ENCODE data around the gene MYO5A. TPM values are rescaled to one million over a fixed set of nuclear protein-coding genes. Genes with fewer than 3 reads are reported as not detected.

MYO5A gene
- total and polyA plus RNA-seq, 4 donors = 5.7 to 42.1 (median 22.0) TPM

DNA sequence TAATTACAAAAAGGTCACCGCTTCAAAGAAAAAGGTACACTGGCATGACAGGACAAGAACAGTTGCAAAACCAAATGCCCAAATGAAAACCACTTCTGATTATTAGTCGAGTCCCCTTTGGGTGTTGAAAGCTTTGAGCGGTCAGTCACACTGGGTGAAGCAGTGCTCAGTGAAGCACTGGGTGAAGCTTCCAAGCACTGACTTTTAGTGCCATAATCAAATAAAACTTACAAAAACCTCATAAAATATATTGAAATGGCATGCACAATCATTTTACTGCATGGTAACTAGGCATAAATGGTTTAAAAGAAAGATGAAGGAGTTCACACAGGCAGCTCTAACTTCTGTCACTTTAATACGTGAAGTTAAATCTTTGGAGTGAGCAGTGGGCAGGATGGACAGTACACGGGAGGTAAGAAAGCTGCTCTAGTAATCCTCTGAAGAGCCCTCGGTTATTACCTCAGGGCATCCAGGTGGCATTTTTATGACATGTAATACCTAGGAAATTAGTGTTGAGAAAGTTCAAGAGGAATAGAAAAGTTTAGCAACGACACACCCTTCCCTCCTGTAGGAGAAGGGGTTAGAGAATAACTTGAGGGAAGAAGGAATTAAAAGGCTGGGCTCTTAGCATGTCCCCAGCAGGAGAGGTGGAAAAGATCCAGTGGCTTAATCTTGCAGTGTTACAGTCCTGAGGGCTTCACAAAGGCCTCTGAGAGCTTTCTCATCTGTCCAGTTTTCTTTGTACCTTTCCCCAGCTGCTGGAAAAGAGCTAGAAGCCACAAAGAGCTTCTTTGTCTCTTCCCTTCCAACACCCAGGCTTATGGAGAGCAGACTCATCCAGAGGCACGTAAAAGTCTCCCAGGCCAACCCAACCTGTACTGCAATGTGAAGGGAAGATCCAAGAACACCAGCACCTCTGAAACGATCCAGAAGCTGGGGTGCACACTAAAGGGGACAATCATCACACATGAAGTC lies 168.2 kb downstream of the MYO5A start:
- Histone ChIP-seq H3K27me3 (ENCODE audit: control insufficient read depth in 1 of 2, insufficient read depth in 2 of 2, low read length in 1 of 2) (no peaks in the 10 kb centered on the region), H3K36me3 (ENCODE audit: control insufficient read depth in 1 of 2, insufficient read depth in 2 of 2, low read length in 1 of 2) (peaks cover 0 to 5% of the 10 kb centered on the region in 2 donors), H3K27ac (ENCODE audit: low read depth in 1 of 2, low read length in 2 of 2) (no peak overlapping the region), H3K9me3 (ENCODE audit: control insufficient read depth, low read length) (no peaks in the 10 kb centered on the region), H3K4me3 (ENCODE audit: low read length in 2 of 2) (no peak overlapping the region), H3K4me1 (ENCODE audit: control insufficient read depth in 1 of 2, insufficient read depth in 2 of 2, low read length in 2 of 2) (no peaks in the 10 kb centered on the region)
- WGBS, 2 donors = 90 to 93% methylated on average over 9 of the region's 9 CpGs
- intact Hi-C loops (cut with DNase I) = loop anchor here in 1 of 2 donors (10.0 kb wide), 1 partner anchor 106 kb away; no protein-coding TSS in a partner anchor
- ATAC-seq (ENCODE audit: low FRiP score) (no peak), DNase-seq (no peak)

- ATAC-seq (ENCODE audit: low FRiP score) = no peak
- Histone ChIP-seq H3K27ac (ENCODE audit: low read depth in 1 of 2, low read length in 2 of 2) (no peak overlapping the region), H3K36me3 (ENCODE audit: control insufficient read depth in 1 of 2, insufficient read depth in 2 of 2, low read length in 1 of 2) (peaks cover 0 to 5% of the 10 kb centered on the region in 2 donors), H3K4me1 (ENCODE audit: control insufficient read depth in 1 of 2, insufficient read depth in 2 of 2, low read length in 2 of 2) (no peaks in the 10 kb centered on the region), H3K9me3 (ENCODE audit: control insufficient read depth, low read length) (no peaks in the 10 kb centered on the region), H3K27me3 (ENCODE audit: control insufficient read depth in 1 of 2, insufficient read depth in 2 of 2, low read length in 1 of 2) (no peaks in the 10 kb centered on the region), H3K4me3 (ENCODE audit: low read length in 2 of 2) (no peak overlapping the region)
- DNase-seq = no peak
- intact Hi-C loops (cut with DNase I) = loop anchor here in 1 of 2 donors (10.0 kb wide), 1 partner anchor 105 kb away; no protein-coding TSS in a partner anchor
- WGBS, 2 donors = 64 to 73% methylated on average over 1 of the region's 1 CpG
Observed at GRCh38 chr15:52359722-52360121, 169.0 kb downstream of the MYO5A start.

DNA sequence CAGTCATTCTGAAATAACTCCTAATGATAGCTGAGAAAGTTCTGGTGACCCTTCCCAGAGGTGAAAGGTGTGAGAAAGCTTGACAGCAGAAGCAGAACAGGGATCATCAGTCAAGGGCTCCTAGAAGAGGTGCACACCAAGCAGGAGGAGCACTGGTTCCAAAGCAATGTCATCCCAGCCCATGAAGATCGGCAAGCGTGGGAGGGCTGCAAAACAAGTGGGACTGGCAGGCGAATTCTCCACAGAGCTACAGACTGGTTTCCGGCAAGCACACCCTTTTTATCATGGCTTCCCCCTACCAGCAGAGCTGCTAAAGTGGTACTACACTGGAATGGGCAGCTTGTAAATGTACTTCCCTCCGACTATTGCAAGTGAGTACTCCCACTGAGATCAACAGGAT lies 170.7 kb downstream of the MYO5A start:
- intact Hi-C loops (cut with DNase I) = no loop called here
- DNase-seq = no peak
- WGBS, 2 donors = 94 to 98% methylated on average over 5 of the region's 5 CpGs

GRCh38 chr15:52352086-52352485 lies 176.6 kb downstream of the MYO5A start:
- H3K36me3 ChIP-seq (ENCODE audit: control insufficient read depth in 1 of 2, insufficient read depth in 2 of 2, low read length in 1 of 2) = peaks cover 0 to 10% of the 10 kb centered on the region in 2 donors
- no peak overlapping the region for H3K27ac ChIP-seq (ENCODE audit: low read depth in 1 of 2, low read length in 2 of 2)
- 93% methylated on average over 1 of the region's 1 CpG for WGBS, 2 donors
- ATAC-seq (ENCODE audit: low FRiP score) (no peak), DNase-seq (no peak)
- no peaks in the 10 kb centered on the region for H3K27me3 ChIP-seq (ENCODE audit: control insufficient read depth in 1 of 2, insufficient read depth in 2 of 2, low read length in 1 of 2)
- H3K4me3 ChIP-seq (ENCODE audit: low read length in 2 of 2) = no peak overlapping the region
- intact Hi-C loops (cut with DNase I) = no loop called here
- H3K4me1 ChIP-seq (ENCODE audit: control insufficient read depth in 1 of 2, insufficient read depth in 2 of 2, low read length in 2 of 2) = no peaks in the 10 kb centered on the region
- no peaks in the 10 kb centered on the region for H3K9me3 ChIP-seq (ENCODE audit: control insufficient read depth, low read length)

More for the DNA sequence above, 170.7 kb downstream of the MYO5A start:
- H3K9me3 ChIP-seq (ENCODE audit: control insufficient read depth, low read length) = no peaks in the 10 kb centered on the region
- H3K4me1 ChIP-seq (ENCODE audit: control insufficient read depth in 1 of 2, insufficient read depth in 2 of 2, low read length in 2 of 2) = no peaks in the 10 kb centered on the region
- no peaks in the 10 kb centered on the region for H3K27me3 ChIP-seq (ENCODE audit: control insufficient read depth in 1 of 2, insufficient read depth in 2 of 2, low read length in 1 of 2)
- ATAC-seq (ENCODE audit: low FRiP score) = no peak
- peaks cover 0 to 7% of the 10 kb centered on the region in 2 donors for H3K36me3 ChIP-seq (ENCODE audit: control insufficient read depth in 1 of 2, insufficient read depth in 2 of 2, low read length in 1 of 2)
- no peak overlapping the region for H3K27ac ChIP-seq (ENCODE audit: low read depth in 1 of 2, low read length in 2 of 2)
- H3K4me3 ChIP-seq (ENCODE audit: low read length in 2 of 2) = no peak overlapping the region

GRCh38 chr15:52351206-52351908 lies 177.3 kb downstream of the MYO5A start:
- Histone ChIP-seq H3K4me3 (ENCODE audit: low read length in 2 of 2) (no peak overlapping the region), H3K27me3 (ENCODE audit: control insufficient read depth in 1 of 2, insufficient read depth in 2 of 2, low read length in 1 of 2) (no peaks in the 10 kb centered on the region), H3K9me3 (ENCODE audit: control insufficient read depth, low read length) (no peaks in the 10 kb centered on the region), H3K27ac (ENCODE audit: low read depth in 1 of 2, low read length in 2 of 2) (no peak overlapping the region), H3K36me3 (ENCODE audit: control insufficient read depth in 1 of 2, insufficient read depth in 2 of 2, low read length in 1 of 2) (peaks cover 0 to 10% of the 10 kb centered on the region in 2 donors), H3K4me1 (ENCODE audit: control insufficient read depth in 1 of 2, insufficient read depth in 2 of 2, low read length in 2 of 2) (no peaks in the 10 kb centered on the region)
- 96% methylated on average over 9 of the region's 9 CpGs for WGBS, 2 donors
- intact Hi-C loops (cut with DNase I) = no loop called here
- ATAC-seq (ENCODE audit: low FRiP score) = peak; percentile 54
- DNase-seq = no peak

GRCh38 chr15:52350423-52350822 lies 178.3 kb downstream of the MYO5A start:
- Histone ChIP-seq H3K4me1 (ENCODE audit: control insufficient read depth in 1 of 2, insufficient read depth in 2 of 2, low read length in 2 of 2) (no peaks in the 10 kb centered on the region), H3K27ac (ENCODE audit: low read depth in 1 of 2, low read length in 2 of 2) (no peak overlapping the region), H3K4me3 (ENCODE audit: low read length in 2 of 2) (no peak overlapping the region), H3K36me3 (ENCODE audit: control insufficient read depth in 1 of 2, insufficient read depth in 2 of 2, low read length in 1 of 2) (peaks cover 0 to 10% of the 10 kb centered on the region in 2 donors), H3K27me3 (ENCODE audit: control insufficient read depth in 1 of 2, insufficient read depth in 2 of 2, low read length in 1 of 2) (no peaks in the 10 kb centered on the region), H3K9me3 (ENCODE audit: control insufficient read depth, low read length) (no peaks in the 10 kb centered on the region)
- 96 to 97% methylated on average over 2 of the region's 2 CpGs for WGBS, 2 donors
- DNase-seq (no peak), ATAC-seq (ENCODE audit: low FRiP score) (no peak)
- intact Hi-C loops (cut with DNase I) = no loop called here

GRCh38 chr15:52349052-52349700 lies 179.5 kb downstream of the MYO5A start:
- no peaks in the 10 kb centered on the region for H3K27me3 ChIP-seq (ENCODE audit: control insufficient read depth in 1 of 2, insufficient read depth in 2 of 2, low read length in 1 of 2)
- peaks cover 0 to 10% of the 10 kb centered on the region in 2 donors for H3K36me3 ChIP-seq (ENCODE audit: control insufficient read depth in 1 of 2, insufficient read depth in 2 of 2, low read length in 1 of 2)
- intact Hi-C loops (cut with DNase I) = no loop called here
- H3K4me3 ChIP-seq (ENCODE audit: low read length in 2 of 2) = no peak overlapping the region
- 48 to 60% methylated on average over 6 of the region's 6 CpGs for WGBS, 2 donors
- ATAC-seq (ENCODE audit: low FRiP score) (no peak), DNase-seq (no peak)
- no peaks in the 10 kb centered on the region for H3K4me1 ChIP-seq (ENCODE audit: control insufficient read depth in 1 of 2, insufficient read depth in 2 of 2, low read length in 2 of 2)
- peak overlapping the region in 1 of 2 donors; percentile 35 for H3K27ac ChIP-seq (ENCODE audit: low read depth in 1 of 2, low read length in 2 of 2)
- no peaks in the 10 kb centered on the region for H3K9me3 ChIP-seq (ENCODE audit: control insufficient read depth, low read length)

DNA sequence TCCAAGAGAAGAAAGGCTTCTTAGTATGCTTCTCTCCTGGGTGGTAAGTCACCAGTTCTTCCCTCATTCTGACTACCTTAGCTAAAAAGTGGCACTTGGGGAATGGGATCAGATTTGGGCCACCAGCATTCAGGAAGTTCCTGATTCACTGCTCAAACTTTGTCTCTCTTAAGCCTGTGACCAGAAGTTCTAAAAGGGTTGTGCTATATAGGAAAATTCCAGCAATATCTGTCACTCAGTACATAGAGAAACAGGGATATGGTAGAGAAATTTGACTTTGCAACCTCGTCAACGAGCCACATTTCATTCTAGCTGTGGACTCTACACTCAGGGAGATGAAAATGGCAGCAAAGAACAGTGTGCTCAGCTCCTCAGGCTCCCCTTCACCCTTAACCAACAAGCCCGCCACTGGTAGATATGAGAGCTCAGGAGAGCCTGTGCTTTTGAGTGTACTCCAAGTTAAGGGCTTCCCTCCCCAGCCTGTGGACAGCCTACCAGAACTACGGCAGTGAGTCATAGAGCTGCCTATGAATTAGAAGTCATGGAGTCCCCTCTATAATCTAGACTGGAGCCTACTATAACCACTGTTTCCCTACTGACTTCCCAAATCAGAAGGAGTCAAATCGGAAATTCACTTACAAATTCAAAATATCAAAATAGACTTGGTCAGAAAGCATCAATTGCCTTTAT lies 180.5 kb downstream of the MYO5A start:
- H3K9me3 ChIP-seq (ENCODE audit: control insufficient read depth, low read length) = no peaks in the 10 kb centered on the region
- H3K27ac ChIP-seq (ENCODE audit: low read depth in 1 of 2, low read length in 2 of 2) = no peak overlapping the region
- no peaks in the 10 kb centered on the region for H3K4me1 ChIP-seq (ENCODE audit: control insufficient read depth in 1 of 2, insufficient read depth in 2 of 2, low read length in 2 of 2)
- DNase-seq (no peak), ATAC-seq (ENCODE audit: low FRiP score) (no peak)
- intact Hi-C loops (cut with DNase I) = no loop called here
- H3K4me3 ChIP-seq (ENCODE audit: low read length in 2 of 2) = no peak overlapping the region
- no peaks in the 10 kb centered on the region for H3K27me3 ChIP-seq (ENCODE audit: control insufficient read depth in 1 of 2, insufficient read depth in 2 of 2, low read length in 1 of 2)
- peaks cover 0 to 8% of the 10 kb centered on the region in 2 donors for H3K36me3 ChIP-seq (ENCODE audit: control insufficient read depth in 1 of 2, insufficient read depth in 2 of 2, low read length in 1 of 2)
- 73% methylated on average over 5 of the region's 5 CpGs for WGBS, 2 donors
